ENCODE results near the gene CD82.

Gene CD82
- total RNA-seq, result 39.8 to 229 reads per million in 2 experiments

DNA sequence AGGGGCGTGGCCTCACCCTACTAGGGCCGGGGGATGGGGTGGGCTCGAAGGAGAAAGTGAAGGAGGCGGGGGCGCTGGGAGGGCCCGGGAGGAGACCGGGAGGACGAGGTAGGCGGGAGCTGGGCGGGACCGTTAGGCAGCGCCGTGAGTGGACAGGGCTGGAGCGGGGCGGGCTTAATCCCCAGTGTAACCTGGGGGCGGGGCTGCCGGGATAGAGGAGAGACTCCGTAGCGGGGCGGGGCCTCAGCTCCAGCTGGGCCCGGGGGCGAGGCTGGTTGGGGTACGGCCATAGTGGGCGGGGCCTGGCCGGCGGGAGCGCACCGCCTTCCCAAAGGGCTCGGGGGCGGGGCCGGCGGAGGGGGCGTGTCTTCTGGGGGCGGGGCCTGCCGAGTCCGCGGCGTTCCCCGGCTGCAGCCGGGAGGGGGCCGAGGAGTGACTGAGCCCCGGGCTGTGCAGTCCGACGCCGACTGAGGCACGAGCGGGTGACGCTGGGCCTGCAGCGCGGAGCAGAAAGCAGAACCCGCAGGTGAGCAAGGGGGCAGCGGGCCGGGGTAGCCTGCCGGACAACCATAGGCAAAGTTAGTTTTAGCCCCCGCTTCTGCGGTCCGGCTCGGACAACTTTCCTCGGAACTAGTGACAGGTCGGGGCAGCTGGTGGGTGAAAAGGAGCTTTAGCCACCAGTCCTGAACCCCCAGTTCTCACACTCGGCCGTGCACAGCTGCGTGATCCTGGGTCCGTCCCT lies at the start of gene CD82:
TSS of gene CD82 (plus strand) at position 453 of the 742 bp plus-strand sequence. CDS start 29,000 bp downstream, outside the sequence.
- DNase-seq (ENCODE audit: low read depth), result peak; percentile 93

DNA sequence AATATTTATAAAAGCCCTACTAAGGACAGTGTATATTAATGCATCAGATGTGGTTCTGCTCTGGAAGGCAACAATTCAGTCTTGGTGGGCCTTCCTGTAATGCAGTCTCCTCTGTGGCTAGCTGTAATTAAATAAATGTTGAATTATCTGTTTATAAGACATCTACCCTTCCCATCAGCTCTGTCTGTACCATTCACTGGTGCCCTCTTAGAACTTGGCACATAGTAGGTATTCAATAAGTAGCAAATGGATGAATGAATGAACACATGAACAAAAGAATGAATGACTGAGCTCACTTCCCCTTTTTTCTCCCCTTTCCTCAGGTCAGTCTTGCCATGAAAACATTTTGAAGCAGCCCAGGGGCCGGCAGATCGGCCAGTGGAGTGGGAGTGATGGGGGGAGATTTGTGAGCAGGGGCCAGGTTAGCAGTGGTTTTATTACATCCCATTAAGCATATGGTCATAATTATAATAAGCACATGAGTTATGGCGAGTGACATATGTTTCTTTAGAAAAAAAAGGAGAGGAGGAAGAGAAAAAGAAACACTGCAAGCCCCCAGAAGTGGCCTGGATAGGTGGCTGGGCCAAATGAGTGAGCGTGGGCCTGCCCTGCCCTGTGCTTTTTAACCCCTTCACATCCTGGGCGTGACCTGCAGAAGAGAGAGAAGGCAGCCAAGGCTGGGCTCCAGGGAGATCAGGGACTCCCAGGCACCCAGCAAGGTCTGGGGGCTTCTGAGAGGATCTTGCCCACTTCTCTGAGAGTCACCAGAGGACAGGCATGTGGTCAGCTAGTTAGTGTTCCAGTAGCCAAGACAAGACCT lies 48.6 kb upstream of the CD82 start:
- DNase-seq (ENCODE audit: low read depth), result no peak

DNA sequence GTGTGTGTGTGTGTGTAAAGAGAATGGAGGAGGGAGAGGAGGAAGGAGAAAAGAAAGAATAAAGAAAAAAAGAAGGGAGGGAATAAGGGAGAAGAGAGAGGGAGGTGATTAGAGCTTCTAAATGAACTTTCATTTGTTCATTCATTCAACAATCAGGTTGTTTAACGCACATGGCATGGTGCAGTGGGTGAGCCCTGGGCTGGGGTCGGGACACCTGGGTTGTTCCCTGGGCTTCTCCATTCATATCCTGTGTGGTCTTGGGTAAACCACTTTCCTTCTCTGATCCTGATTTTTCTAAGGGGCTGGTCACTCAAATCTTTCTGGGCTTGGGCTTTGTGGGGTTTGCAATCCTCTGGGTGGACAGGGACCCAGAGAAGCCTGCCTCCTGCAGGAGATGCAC lies 47.9 kb upstream of the CD82 start:
- DNase-seq (ENCODE audit: low read depth), result no peak

DNA sequence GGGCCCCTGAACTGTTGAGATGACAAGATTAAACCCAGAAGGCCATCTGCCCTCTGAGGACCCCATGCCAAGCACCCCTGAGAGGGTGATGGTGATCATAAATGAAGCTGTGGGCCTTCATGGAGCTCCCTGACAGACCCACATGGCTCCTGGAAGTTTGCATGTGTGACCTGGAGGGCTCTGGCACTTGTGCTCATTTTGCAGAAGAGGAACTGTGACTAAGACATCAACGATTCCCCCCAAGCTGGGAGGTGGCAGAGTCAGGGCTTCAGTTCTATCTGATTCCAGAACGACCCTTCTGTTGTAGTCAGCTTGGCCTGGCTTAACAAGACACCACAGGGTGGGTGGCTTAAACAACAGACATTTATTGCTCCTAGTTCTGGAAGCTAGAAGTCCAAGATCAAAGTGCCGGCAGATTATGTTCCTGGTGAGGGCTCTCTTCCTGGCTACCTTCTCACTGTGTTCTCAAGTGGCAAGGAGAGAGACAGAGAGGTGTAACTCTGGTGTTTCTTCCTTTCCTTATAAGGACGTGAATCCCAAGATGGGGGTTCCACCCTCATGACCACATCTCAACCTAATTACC lies 46.4 kb upstream of the CD82 start:
- no peak for DNase-seq (ENCODE audit: low read depth)

DNA sequence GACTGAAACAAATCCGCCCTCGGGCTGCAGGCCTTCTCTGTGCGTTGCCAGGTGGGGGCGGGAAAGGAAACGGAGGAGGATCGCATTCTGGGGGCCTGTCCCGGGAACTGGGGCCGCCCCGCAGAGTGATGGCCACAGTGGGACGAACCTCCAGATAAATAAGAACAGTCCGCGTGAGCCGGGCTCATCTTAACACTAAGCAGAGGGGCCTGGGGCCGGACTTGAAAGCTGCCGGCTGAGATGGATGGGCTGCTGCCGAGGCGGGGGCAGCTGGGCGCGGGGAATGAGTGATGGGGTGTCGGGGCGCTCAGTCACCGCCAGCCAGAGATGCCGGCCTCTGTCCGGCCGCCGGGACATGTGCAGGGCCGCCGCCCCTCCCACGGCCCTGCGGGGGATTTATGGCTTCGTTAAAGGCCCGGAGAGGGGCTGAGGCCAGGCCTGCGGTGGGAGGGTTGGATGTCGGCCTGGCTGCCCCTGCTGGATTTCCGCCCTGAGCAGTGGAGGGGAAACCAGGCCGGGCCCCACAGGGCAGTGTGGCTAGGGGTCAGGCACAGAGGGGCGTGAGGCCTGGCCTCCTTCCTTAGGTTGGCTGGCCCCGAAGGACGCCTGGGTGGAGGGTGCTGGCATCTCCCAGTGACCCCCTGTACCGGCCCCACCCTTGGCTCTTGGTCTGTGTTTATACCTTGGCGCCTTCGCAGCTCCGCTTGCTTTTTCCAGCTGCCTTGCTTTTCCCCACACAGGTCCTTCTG lies 45.3 kb upstream of the CD82 start:
- DNase-seq (ENCODE audit: low read depth), result no peak

- no peak for DNase-seq (ENCODE audit: low read depth)
Measured at GRCh38 chr11:44521148-44521547, 44.3 kb upstream of the CD82 start.

DNA sequence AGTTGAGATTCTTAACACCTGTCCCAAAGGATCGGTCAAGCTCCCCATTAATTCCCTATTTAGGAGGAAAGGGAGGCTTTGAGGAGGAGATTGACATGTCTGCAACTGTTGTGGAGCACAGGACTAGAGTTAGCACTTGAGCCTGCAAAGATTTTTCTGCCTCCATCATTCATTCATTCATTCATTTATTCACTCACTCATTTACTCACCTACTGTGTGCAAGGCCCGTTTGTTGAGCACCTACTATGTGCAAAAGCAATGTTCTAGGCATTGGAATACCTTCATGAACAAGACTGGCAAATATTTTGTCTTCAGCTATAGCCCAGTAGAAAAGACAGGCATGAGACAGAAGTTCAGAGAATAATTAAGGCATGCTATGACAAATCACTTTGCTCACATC lies 43.2 kb upstream of the CD82 start:
- no peak for DNase-seq (ENCODE audit: low read depth)

DNA sequence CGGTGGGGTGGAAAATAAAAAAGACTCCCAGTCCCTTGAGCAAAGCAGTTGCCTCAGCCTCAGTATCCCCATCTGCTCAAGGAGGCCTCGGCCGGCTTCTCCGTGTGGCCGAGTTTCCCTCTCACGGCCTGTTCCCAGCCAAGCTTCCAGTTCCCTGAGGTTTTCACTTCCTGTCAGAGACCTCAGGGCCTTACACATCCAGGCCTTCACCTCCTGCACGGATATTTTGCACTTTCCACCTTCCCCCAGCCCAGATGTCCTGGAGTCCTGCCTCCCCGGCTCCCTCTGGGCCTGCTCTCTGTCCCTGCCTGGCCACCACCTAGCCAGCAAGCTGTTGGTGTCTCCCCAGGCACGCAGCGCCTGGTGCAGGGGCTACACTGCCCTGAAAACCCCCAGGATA lies 41.1 kb upstream of the CD82 start:
- DNase-seq (ENCODE audit: low read depth), result no peak

- no peak for DNase-seq (ENCODE audit: low read depth)
Measured at GRCh38 chr11:44524751-44525201, 40.7 kb upstream of the CD82 start.

DNA sequence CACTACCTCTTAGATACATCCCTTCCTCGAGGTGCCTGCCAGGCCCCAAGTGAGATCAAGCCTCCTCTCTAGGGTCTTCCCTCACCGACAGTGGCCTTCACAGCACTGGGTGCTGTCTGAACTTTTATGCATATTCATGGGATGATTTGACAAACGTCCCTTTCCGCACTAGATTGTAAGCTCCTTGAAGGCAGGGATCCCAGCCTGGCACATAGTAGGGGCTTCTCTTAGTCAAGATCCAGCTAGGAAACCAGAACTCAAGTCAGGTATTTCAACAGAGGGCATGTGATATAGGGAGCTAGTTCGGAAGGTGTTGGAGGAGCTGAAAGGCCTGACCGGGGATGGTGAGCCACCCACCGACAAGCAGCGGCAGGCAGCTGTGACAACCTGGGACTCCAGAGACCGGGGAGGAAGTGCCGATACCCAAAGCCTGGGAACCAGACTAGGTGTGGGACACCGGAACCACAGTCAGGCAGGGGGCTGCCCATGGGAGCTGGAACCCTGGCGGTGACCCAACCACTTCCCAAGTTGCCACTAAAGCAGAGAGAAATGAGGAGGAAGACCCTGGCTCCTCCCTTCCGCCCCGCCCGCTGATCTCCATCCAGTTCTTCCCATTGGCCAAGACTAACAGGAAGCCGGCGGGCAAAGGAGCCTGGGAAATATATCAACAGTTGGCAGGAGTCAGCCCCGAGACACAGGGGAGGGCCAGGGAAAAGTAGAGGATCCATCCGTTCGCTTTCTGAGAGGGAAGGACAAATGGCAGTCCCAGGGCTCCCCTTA lies 39.8 kb upstream of the CD82 start:
- DNase-seq (ENCODE audit: low read depth), result no peak

GRCh38 chr11:44526438-44526837 lies 39.0 kb upstream of the CD82 start:
- no peak for DNase-seq (ENCODE audit: low read depth)

DNA sequence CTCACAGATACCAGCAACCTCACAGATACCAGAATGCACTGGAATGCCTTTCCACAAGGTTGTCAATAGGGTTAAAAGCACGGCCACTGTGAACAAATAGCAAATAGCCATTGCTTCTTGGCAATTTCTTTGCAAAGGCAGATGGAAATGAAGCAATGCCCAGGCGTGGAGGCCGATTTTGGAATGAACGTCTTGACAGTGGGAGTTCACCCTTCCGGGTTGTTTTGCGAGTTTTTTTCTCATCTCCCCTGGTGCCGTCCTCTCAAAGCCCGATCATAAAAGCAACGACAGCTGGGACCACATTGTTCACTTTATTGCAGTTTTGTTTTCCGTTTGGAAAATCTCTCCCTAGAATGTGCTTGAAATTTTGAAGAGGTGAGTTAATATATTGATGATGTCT lies 38.0 kb upstream of the CD82 start:
- no peak for DNase-seq (ENCODE audit: low read depth)

DNA sequence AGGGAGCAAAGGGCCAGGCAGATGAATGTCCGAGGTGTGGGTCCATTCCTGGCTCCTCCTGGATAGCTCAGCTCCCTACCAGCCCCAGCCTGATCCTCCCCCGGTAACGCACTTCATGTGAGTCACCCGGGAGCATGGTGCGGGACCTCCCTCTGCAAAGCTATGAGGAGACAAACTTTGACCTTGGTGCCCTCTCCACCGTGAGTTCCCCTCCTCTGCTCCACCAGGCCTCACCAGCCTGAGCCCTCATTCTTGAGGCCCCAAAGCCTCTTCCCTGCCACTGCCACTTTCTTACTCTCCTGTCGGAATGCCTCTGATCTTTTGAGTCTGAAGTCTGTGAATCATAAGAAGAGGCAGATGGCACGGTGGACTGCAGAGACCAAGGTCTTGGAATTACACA lies 37.4 kb upstream of the CD82 start:
- no peak for DNase-seq (ENCODE audit: low read depth)

GRCh38 chr11:44528581-44528980 lies 36.9 kb upstream of the CD82 start:
- no peak for DNase-seq (ENCODE audit: low read depth)

DNA sequence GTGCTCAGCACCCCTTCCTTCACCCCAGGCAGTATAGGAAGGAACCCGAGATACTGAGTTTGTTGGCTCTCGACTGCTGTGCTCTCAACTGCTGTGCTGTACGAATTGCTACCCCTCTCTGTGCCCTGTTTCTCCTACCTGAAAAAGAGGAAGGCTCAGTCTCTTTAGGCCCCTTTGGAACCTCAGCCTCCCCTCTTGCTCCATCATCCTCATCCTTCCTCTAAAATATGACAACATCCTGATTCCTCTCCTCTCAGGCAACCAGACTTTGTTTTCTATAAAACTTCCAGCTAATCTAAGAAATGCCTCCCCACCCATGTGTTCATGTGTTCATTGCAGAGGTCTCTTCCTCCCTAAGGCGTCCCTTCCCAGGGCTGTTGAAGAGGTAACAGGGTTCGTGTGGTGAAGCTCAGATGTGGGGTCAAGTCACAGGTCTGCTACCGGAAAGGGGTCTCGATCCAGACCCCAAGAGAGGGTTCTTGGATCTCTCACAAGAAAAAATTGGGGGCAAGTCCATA lies 35.5 kb upstream of the CD82 start:
- no peak for DNase-seq (ENCODE audit: low read depth)

GRCh38 chr11:44530413-44531115 lies 34.9 kb upstream of the CD82 start:
- DNase-seq (ENCODE audit: low read depth), result no peak

- no peak for DNase-seq (ENCODE audit: low read depth)
Measured at GRCh38 chr11:44531116-44531504, 34.4 kb upstream of the CD82 start.

- no peak for DNase-seq (ENCODE audit: low read depth)
Measured at GRCh38 chr11:44531636-44532035, 33.8 kb upstream of the CD82 start.

GRCh38 chr11:44532809-44533208 lies 32.7 kb upstream of the CD82 start:
- no peak for DNase-seq (ENCODE audit: low read depth)

DNA sequence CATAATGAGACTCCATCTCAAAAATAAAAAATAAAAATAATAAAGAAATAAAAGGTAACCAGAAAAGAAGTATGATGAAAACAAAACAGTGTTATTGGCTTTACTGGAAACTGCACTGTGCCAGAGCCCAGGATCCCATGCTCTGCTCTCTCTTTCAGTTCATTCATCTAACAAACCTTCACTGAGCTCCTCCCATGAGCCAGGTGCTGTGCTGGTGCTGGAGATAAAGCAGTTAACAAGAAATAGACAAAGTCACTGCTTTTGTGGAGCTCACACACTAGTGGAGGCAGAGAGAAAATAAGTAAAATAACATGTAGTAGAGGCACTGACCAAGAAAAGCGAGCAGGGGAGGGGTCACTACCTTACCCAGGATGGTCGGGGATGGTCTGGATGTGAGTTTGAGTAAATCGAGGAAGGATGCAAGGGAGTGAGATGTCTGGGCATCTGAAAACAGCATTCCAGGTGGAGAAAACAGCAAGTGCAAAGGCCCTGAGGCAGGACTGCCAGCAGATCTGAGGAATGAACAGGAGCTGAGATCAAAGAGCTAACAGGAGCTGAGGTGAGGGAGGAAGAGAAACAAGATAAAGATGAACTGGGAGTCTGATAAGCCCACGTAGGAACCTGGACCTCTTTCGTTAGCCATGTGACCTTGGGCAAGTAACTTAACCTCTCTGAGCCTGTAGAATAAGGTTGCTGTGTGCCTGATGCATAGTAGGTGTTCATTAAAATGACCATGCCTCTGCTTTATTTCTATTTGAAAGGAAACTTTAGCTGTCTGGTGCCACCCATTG lies 31.3 kb upstream of the CD82 start:
- no peak for DNase-seq (ENCODE audit: low read depth)
